Parathyroid adenoma (tissue), 2 donors: Measurements from ENCODE around the gene SNCB.

Experiments
- H2AFZ ChIP-seq: fragments of 300-600 bp; sonication (generic); one replicate; pipeline ENCODE4 v1.7.0; 2017; ENCODE audit warnings: antibody characterized with exemption, mild to moderate bottlenecking
- H3K27ac ChIP-seq: fragments of 300-600 bp; sonication (generic); one replicate; pipeline ENCODE4 v1.7.0; 2017
- H3K27me3 ChIP-seq: fragments of 300-600 bp; sonication (generic); one replicate; pipeline ENCODE4 v1.7.0; 2017; ENCODE audit warnings: low read length; ENCODE audit not compliant: control insufficient read depth, insufficient read depth
- H3K36me3 ChIP-seq: fragments of 300-600 bp; sonication (generic); one replicate; pipeline ENCODE4 v1.7.0; 2017; ENCODE audit warnings: low read length; ENCODE audit not compliant: control insufficient read depth, insufficient read depth
- H3K4me1 ChIP-seq: fragments of 300-600 bp; sonication (generic); one replicate; pipeline ENCODE4 v1.7.0; 2017; ENCODE audit warnings: control low read depth
- H3K4me2 ChIP-seq: fragments of 300-600 bp; sonication (generic); one replicate; pipeline ENCODE4 v1.7.0; 2017; ENCODE audit warnings: low read length
- H3K4me3 ChIP-seq: fragments of 300-600 bp; sonication (generic); one replicate; pipeline ENCODE4 v1.7.0; 2017; ENCODE audit warnings: low read depth, low read length
- H3K79me2 ChIP-seq: fragments of 300-600 bp; sonication (generic); one replicate; pipeline ENCODE4 v1.7.0; 2017; ENCODE audit warnings: control low read depth
- H3K9ac ChIP-seq: fragments of 300-600 bp; sonication (generic); one replicate; pipeline ENCODE4 v1.7.0; 2017; ENCODE audit warnings: mild to moderate bottlenecking
- H3K9me3 ChIP-seq: fragments of 300-600 bp; sonication (generic); one replicate; pipeline ENCODE4 v1.7.0; 2017; ENCODE audit warnings: low read length; ENCODE audit not compliant: control insufficient read depth
- TF ChIP-seq, protein P1 (sequence below): fragments of 300-600 bp; sonication (generic); IDR thresholded peaks from one replicate; pipeline ENCODE4 v1.7.0; 2017; ENCODE audit warnings: antibody characterized with exemption, mild to moderate bottlenecking
- donor health status: primary hyperparathyroidism.

The SNCB gene

DNA sequence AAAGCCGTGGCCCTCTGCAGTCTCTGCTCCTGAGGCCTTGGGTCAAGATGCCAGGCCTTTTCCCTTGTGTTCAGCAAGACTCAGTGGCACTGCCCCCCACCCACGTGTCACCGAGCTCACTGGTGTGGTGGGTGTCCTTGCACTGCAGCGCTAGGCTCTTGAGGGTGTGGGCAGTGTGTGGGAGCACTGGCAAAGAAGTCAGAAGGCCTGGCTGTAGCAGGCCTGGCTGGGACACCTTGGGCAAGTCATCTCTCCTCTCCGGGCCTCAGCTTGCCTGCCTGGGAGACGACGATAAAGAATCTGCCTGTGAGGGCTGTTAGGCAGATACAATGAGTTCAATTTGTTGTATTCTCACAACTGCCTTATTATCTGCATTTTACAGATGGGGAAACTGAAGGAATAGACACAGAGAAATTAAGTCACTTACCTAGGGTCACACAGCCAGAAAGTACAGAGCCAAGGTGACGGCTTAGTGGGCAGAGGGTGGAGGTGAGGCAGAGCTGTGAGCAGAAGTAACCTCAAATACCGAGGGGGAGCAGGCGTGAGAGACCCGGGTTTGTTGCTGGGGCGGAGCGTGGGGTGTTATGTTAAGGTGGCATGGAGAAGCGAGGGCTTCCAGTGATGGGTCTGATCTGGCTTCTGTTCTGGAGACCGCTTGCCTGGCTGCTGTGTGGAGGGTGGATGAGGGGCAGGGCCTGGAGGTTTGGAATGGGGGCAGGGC is 18.3 kb upstream of the SNCB start:
- Histone ChIP-seq H2AFZ (peak overlapping the region; percentile 88), H3K4me3 (peak overlapping the region; percentile 75), H3K79me2 (peaks cover 5% of the 10 kb centered on the region), H3K36me3 (no peaks in the 10 kb centered on the region), H3K27ac (peak overlapping the region; percentile 21), H3K27me3 (no peaks in the 10 kb centered on the region), H3K4me2 (peak overlapping the region; percentile 84), H3K9me3 (no peaks in the 10 kb centered on the region), H3K9ac (no peak overlapping the region), H3K4me1 (peaks cover 12% of the 10 kb centered on the region)
- TF ChIP-seq, protein P1, sequence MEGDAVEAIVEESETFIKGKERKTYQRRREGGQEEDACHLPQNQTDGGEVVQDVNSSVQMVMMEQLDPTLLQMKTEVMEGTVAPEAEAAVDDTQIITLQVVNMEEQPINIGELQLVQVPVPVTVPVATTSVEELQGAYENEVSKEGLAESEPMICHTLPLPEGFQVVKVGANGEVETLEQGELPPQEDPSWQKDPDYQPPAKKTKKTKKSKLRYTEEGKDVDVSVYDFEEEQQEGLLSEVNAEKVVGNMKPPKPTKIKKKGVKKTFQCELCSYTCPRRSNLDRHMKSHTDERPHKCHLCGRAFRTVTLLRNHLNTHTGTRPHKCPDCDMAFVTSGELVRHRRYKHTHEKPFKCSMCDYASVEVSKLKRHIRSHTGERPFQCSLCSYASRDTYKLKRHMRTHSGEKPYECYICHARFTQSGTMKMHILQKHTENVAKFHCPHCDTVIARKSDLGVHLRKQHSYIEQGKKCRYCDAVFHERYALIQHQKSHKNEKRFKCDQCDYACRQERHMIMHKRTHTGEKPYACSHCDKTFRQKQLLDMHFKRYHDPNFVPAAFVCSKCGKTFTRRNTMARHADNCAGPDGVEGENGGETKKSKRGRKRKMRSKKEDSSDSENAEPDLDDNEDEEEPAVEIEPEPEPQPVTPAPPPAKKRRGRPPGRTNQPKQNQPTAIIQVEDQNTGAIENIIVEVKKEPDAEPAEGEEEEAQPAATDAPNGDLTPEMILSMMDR = no peak

DNA sequence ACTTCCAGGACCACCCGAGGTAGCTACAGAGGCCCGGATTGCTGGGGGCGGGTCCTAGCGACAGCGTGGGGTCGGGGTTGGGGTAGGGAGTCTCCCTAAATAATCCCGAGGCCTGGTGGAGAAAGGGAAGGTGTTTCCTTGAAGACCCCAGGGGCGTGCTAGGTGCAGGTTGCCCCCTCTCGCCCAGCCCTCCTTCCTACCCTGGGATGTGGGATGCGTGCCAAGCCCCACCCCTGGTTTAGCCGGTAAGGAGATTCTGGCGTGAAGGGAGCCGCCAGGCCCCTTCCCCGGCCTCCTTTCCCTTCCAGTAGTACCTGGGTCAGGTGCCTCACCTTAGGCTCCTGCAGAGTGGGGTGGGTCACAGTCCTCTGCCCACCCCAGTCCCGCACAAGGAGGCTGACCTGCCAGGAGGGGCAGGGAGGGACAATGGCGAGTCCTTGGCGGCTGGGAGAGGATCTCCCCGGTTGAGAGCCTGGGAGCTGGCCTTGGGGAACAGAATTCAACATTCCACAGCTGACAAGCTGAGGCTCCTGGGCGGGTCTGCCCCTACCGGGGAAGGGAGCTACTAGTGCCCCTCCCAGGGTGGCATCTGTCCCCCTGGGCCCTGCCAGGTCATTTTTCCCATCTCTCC is 17.6 kb upstream of the SNCB start:
- Histone ChIP-seq H3K36me3 (no peaks in the 10 kb centered on the region), H2AFZ (peak overlapping the region; percentile 88), H3K27me3 (no peaks in the 10 kb centered on the region), H3K4me1 (peaks cover 16% of the 10 kb centered on the region), H3K79me2 (peaks cover 5% of the 10 kb centered on the region), H3K4me2 (peak overlapping the region; percentile 84), H3K27ac (peak overlapping the region; percentile 42), H3K4me3 (peak overlapping the region; percentile 75), H3K9ac (peak overlapping the region; percentile 85), H3K9me3 (no peaks in the 10 kb centered on the region)
- TF ChIP-seq, protein P1 = no peak

DNA sequence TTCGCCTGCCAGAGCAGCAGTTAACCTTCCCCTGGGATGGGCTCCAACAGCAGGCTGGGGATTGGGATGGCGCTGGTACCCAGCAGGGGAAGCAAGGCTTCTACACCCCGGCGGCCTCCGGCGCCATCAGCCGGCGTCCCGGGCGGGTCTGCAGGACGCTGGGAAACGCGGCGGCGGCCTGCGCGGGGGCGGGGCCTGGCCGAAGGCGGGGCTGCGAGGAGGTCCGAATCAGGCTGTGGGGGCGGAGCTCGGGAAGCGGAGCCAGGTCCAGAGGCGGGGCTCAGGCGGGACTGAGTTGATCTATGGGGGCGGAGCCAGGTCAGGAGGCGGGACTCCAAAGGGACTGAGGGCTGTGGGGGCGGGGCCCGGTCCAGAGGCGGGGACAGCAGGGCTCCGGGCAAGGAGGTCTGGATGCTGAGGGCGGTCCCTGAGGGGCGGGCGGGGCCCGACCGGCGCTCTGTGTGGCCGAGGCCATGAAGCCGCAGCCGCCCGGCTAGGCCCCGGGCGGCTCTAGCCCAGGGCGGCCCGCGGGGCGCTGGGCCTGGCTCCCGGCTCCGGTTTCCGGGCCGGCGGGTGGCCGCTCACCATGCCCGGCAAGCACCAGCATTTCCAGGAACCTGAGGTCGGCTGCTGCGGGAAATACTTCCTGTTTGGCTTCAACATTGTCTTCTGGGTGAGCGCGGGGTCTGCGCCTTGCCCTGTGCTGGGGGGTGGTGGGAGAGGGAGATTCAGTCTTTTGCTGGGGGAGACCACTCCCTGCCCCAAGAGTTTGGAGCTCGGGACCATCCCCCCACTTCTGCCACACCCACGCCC is 16.9 kb upstream of the SNCB start, which contains the start of gene TSPAN17:
Gene TSPAN17, plus strand, starts transcription at position 455 of the 813 bp plus-strand sequence. Its CDS starts 132 bp downstream, at position 587.
- peak within 1 kb of the TSS; percentile 94 for H2AFZ ChIP-seq
- H3K36me3 ChIP-seq = no peaks in the 10 kb centered on the region
- TF ChIP-seq, protein P1 = peak; percentile 45
- H3K79me2 ChIP-seq = peaks cover 5% of the 10 kb centered on the region
- H3K9ac ChIP-seq = peak within 1 kb of the TSS; percentile 85
- H3K4me1 ChIP-seq = peaks cover 16% of the 10 kb centered on the region
- peak within 1 kb of the TSS; percentile 72 for H3K27ac ChIP-seq
- no peaks in the 10 kb centered on the region for H3K27me3 ChIP-seq
- H3K4me2 ChIP-seq = peak within 1 kb of the TSS; percentile 84
- peak within 1 kb of the TSS; percentile 75 for H3K4me3 ChIP-seq
- no peaks in the 10 kb centered on the region for H3K9me3 ChIP-seq

DNA sequence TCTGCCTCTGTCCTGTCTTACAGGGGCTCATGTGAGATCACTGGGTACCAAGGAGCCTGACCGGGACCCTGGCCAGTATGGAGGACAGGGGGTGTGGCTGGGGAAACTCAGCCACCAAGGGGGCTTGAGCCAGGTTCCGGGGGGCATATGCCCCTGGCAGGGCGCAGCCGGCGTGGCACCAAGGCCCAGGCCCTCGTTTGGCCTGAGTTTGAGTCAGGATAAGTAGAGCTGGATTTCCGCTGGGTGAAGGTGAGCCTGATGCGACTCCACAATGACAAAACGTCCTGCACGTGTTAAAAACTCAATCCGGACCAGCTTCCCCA is 16.3 kb upstream of the SNCB start:
- peak overlapping the region; percentile 72 for H3K27ac ChIP-seq
- H3K4me2 ChIP-seq = peak overlapping the region; percentile 77
- H3K9me3 ChIP-seq = no peaks in the 10 kb centered on the region
- H3K36me3 ChIP-seq = no peaks in the 10 kb centered on the region
- H3K4me3 ChIP-seq = peak overlapping the region; percentile 75
- peaks cover 16% of the 10 kb centered on the region for H3K4me1 ChIP-seq
- peaks cover 5% of the 10 kb centered on the region for H3K79me2 ChIP-seq
- no peak overlapping the region for H3K9ac ChIP-seq
- H2AFZ ChIP-seq = peak overlapping the region; percentile 94
- no peaks in the 10 kb centered on the region for H3K27me3 ChIP-seq
- TF ChIP-seq, protein P1 = no peak
